Measurements from ENCODE around the gene BCAS1.

BCAS1 gene

GRCh38 chr20:53989401-53989800 is 81.0 kb downstream of the BCAS1 start:
- no peak for ATAC-seq
- TF ChIP-seq PPARA (CRISPR knock-in tag; IDR thresholded peaks at IDR 0.05; ENCODE audit: borderline replicate concordance) (no peak), ARNTL (CRISPR knock-in tag; IDR thresholded peaks at IDR 0.05; ENCODE audit: borderline replicate concordance, low read depth) (no peak), SNAI2 (CRISPR knock-in tag; IDR thresholded peaks at IDR 0.05) (no peak), BACH2 (CRISPR knock-in tag; IDR thresholded peaks at IDR 0.05; ENCODE audit: borderline replicate concordance) (no peak), CREB5 (CRISPR knock-in tag; IDR thresholded peaks at IDR 0.05; ENCODE audit: low read depth) (no peak), PATZ1 (CRISPR knock-in tag; IDR thresholded peaks at IDR 0.05; ENCODE audit: borderline replicate concordance) (no peak), GLIS3 (CRISPR knock-in tag; IDR thresholded peaks at IDR 0.05) (no peak), CSDC2 (CRISPR knock-in tag; IDR thresholded peaks at IDR 0.05) (no peak), OSR1 (CRISPR knock-in tag; IDR thresholded peaks at IDR 0.05) (no peak), ZNF565 (CRISPR knock-in tag; conservative IDR thresholded peaks at IDR 0.05; ENCODE audit: low read depth) (no peak), RARB (CRISPR knock-in tag; IDR thresholded peaks at IDR 0.05) (no peak), ZFP30 (CRISPR knock-in tag; IDR thresholded peaks at IDR 0.05) (no peak), ESRRG (CRISPR knock-in tag; IDR thresholded peaks at IDR 0.05) (no peak), ZC3H10 (CRISPR knock-in tag; IDR thresholded peaks at IDR 0.05) (no peak), ZNF8 (CRISPR knock-in tag; IDR thresholded peaks at IDR 0.05) (no peak), ISL1 (CRISPR knock-in tag; IDR thresholded peaks at IDR 0.05) (no peak)
- TF ChIP-seq, protein P1, sequence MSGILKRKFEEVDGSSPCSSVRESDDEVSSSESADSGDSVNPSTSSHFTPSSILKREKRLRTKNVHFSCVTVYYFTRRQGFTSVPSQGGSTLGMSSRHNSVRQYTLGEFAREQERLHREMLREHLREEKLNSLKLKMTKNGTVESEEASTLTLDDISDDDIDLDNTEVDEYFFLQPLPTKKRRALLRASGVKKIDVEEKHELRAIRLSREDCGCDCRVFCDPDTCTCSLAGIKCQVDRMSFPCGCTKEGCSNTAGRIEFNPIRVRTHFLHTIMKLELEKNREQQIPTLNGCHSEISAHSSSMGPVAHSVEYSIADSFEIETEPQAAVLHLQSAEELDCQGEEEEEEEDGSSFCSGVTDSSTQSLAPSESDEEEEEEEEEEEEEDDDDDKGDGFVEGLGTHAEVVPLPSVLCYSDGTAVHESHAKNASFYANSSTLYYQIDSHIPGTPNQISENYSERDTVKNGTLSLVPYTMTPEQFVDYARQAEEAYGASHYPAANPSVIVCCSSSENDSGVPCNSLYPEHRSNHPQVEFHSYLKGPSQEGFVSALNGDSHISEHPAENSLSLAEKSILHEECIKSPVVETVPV (CRISPR knock-in tag; IDR thresholded peaks at IDR 0.05): no peak
- TF ChIP-seq, protein P2, sequence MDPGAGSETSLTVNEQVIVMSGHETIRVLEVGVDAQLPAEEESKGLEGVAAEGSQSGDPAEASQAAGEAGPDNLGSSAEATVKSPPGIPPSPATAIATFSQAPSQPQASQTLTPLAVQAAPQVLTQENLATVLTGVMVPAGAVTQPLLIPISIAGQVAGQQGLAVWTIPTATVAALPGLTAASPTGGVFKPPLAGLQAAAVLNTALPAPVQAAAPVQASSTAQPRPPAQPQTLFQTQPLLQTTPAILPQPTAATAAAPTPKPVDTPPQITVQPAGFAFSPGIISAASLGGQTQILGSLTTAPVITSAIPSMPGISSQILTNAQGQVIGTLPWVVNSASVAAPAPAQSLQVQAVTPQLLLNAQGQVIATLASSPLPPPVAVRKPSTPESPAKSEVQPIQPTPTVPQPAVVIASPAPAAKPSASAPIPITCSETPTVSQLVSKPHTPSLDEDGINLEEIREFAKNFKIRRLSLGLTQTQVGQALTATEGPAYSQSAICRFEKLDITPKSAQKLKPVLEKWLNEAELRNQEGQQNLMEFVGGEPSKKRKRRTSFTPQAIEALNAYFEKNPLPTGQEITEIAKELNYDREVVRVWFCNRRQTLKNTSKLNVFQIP (CRISPR knock-in tag; IDR thresholded peaks at IDR 0.05; ENCODE audit: borderline replicate concordance, low read depth): no peak

DNA sequence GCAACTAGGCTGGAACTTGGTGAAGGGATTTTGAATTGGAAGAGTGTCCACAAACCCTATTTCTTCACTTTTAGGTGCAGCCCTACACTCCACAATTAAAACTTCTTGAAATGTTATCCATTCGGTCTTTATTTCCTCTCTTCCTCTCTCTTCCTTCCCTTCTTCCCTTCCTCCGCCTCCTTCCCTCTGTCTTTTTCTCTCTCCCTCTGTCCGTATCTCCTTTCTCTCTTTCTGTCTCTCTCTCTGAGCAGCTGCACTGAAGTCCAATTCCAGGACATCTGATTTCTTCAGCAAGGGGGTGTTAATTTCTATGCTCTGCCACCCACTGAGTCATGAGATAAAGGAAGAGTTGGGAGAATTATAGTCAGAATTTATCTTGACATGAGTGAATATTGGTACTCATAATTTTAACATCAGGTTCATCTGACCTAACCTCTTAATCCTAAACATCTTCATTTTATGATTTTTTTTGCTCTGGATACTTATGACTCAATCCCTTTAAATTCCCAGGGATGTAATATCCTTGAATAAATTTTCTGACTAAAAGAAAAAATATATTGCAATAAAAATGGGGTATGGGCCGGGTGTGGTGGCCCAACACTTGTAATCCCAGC is 84.2 kb downstream of the BCAS1 start:
- TF ChIP-seq ESRRG (CRISPR knock-in tag; IDR thresholded peaks at IDR 0.05): no peak
- no peak for TF ChIP-seq CSDC2 (CRISPR knock-in tag; IDR thresholded peaks at IDR 0.05)
- no peak for TF ChIP-seq TCF4 (CRISPR knock-in tag; IDR thresholded peaks at IDR 0.05; ENCODE audit: borderline replicate concordance)
- no peak for TF ChIP-seq ZC3H10 (CRISPR knock-in tag; IDR thresholded peaks at IDR 0.05)
- TF ChIP-seq ZNF8 (CRISPR knock-in tag; IDR thresholded peaks at IDR 0.05): no peak
- TF ChIP-seq BACH2 (CRISPR knock-in tag; IDR thresholded peaks at IDR 0.05; ENCODE audit: borderline replicate concordance): no peak
- TF ChIP-seq RARB (CRISPR knock-in tag; IDR thresholded peaks at IDR 0.05): no peak
- no peak for TF ChIP-seq ZFP30 (CRISPR knock-in tag; IDR thresholded peaks at IDR 0.05)
- no peak for TF ChIP-seq PATZ1 (CRISPR knock-in tag; IDR thresholded peaks at IDR 0.05; ENCODE audit: borderline replicate concordance)
- no peak for TF ChIP-seq OSR1 (CRISPR knock-in tag; IDR thresholded peaks at IDR 0.05)
- TF ChIP-seq ZNF70 (CRISPR knock-in tag; IDR thresholded peaks at IDR 0.05): no peak
- no peak for TF ChIP-seq SNAI2 (CRISPR knock-in tag; IDR thresholded peaks at IDR 0.05)

DNA sequence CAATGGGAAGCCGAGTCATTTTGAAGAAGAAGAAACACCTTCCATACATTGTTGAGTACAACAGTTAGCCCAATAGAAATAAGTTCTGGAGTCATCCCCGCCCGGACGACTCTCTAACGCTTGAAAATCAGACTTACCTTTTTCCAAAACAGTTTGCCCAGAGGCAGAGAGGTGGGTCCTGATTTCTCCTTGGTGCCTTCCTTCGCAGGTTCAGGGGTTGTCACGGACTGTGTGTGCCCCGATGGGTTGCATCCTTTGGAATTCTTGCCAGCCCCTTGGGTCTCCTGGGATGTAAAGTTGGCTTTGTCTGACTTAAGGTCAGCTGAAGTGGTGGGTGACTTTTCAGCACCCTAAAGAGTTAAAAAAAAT is 85.3 kb downstream of the BCAS1 start:
- TF ChIP-seq RARB (CRISPR knock-in tag; IDR thresholded peaks at IDR 0.05) (no peak), ZNF70 (CRISPR knock-in tag; IDR thresholded peaks at IDR 0.05) (no peak), ESRRG (CRISPR knock-in tag; IDR thresholded peaks at IDR 0.05) (no peak), PATZ1 (CRISPR knock-in tag; IDR thresholded peaks at IDR 0.05; ENCODE audit: borderline replicate concordance) (no peak), ISL1 (CRISPR knock-in tag; IDR thresholded peaks at IDR 0.05) (no peak), TCF4 (CRISPR knock-in tag; IDR thresholded peaks at IDR 0.05; ENCODE audit: borderline replicate concordance) (no peak)
- TF ChIP-seq, protein P1 (CRISPR knock-in tag; IDR thresholded peaks at IDR 0.05): no peak
- no peak for ATAC-seq

More for the DNA sequence above, 84.2 kb downstream of the BCAS1 start:
- no peak for ATAC-seq
